Measurements from ENCODE around the gene GALNT18.

The GALNT18 gene

DNA sequence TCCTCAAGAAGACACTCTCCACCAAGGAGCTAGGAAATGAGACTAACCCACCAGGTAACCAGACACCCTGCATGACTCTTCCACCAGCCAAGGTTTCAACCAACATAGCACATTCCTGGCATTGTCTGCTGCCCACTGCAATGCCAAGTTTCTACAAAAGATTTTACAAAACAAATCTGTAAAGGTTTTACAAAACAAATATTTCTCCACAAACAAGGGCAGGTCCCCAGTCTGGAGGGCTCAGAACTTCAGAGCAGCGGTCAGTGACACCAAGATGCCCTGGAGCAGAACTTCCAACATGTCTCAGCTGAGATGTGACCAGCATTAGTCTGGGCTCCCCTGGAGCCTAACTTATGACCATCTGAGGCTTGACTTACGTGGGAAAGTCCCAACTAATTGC lies 14.0 kb downstream of the GALNT18 start:
- no peak overlapping the region for H3K27ac ChIP-seq (ENCODE audit: low read depth, low read length)
- H3K79me2 ChIP-seq (ENCODE audit: control insufficient read depth, insufficient read depth, low read length, unreplicated experiment) = no peaks in the 10 kb centered on the region
- H3K27me3 ChIP-seq (ENCODE audit: insufficient read depth, low read length) = peaks cover 9% of the 10 kb centered on the region; the same call in 1 of the 2 replicates
- peaks cover 12% of the 10 kb centered on the region for H3K4me1 ChIP-seq (ENCODE audit: control insufficient read depth, insufficient read depth, low read length, unreplicated experiment)
- H3K4me3 ChIP-seq (ENCODE audit: low read depth, low read length) = no peak overlapping the region
- H3K36me3 ChIP-seq (ENCODE audit: insufficient read depth, low read length) = no peaks in the 10 kb centered on the region
- H2AFZ ChIP-seq (ENCODE audit: low read length, unreplicated experiment) = no peak overlapping the region

DNA sequence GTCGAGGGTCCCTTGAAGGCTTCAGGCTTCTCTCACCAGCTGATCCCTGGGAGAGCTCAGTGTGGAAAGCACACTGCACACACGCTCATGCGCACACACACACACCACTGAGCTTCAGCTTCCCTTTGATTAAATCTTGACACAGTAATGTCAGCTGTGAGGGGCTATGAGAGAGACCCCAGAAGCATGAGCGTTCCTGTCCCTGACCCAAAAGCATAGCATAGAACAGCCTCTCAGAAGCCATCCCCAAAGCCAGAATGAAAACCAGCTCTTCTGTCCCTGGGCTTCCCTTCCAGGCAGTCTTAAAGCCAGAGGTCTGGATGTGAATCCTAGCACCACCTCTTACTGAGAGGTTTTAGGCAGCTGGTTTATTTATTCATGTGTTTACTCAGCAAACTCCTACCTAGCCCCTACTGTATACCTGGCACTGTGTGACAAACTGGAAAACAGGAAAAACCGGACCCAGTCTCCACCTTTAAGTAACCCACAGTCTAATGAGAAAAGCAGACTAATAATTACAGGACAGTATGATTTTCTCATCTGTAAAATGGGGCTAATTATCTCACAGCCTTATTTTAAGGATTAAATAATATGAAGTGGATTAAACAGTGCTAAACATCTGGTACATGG lies 15.9 kb downstream of the GALNT18 start:
- Histone ChIP-seq H2AFZ (ENCODE audit: low read length, unreplicated experiment) (no peak overlapping the region), H3K27ac (ENCODE audit: low read depth, low read length) (no peak overlapping the region), H3K4me1 (ENCODE audit: control insufficient read depth, insufficient read depth, low read length, unreplicated experiment) (peaks cover 12% of the 10 kb centered on the region), H3K27me3 (ENCODE audit: insufficient read depth, low read length) (peaks cover 4% of the 10 kb centered on the region; the same call in 1 of the 2 replicates), H3K4me3 (ENCODE audit: low read depth, low read length) (no peak overlapping the region), H3K79me2 (ENCODE audit: control insufficient read depth, insufficient read depth, low read length, unreplicated experiment) (no peaks in the 10 kb centered on the region), H3K36me3 (ENCODE audit: insufficient read depth, low read length) (no peaks in the 10 kb centered on the region)

DNA sequence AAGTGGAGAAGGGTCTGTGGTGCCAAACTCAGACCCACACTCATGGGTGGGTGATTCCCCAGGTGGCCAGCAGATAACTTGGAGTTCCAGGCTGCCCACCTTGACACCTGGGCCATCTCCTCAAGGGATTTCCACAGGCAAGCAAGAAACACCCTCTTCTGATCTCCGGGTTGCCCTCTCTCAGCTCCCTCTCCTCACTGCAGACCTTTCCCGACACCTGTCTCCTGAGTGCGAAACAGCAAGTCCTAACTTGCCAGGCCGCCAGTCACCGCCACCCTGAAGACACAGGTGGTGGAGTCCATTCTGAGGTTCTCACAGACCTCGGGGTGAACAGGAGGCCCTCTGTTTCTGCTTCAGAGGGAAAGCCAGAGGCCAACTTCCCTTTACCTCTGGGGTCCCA lies 16.6 kb downstream of the GALNT18 start:
- Histone ChIP-seq H3K27me3 (ENCODE audit: insufficient read depth, low read length) (peaks cover 4% of the 10 kb centered on the region; the same call in 1 of the 2 replicates), H3K4me1 (ENCODE audit: control insufficient read depth, insufficient read depth, low read length, unreplicated experiment) (peaks cover 12% of the 10 kb centered on the region), H3K27ac (ENCODE audit: low read depth, low read length) (no peak overlapping the region), H2AFZ (ENCODE audit: low read length, unreplicated experiment) (no peak overlapping the region), H3K36me3 (ENCODE audit: insufficient read depth, low read length) (no peaks in the 10 kb centered on the region), H3K4me3 (ENCODE audit: low read depth, low read length) (no peak overlapping the region), H3K79me2 (ENCODE audit: control insufficient read depth, insufficient read depth, low read length, unreplicated experiment) (no peaks in the 10 kb centered on the region)

DNA sequence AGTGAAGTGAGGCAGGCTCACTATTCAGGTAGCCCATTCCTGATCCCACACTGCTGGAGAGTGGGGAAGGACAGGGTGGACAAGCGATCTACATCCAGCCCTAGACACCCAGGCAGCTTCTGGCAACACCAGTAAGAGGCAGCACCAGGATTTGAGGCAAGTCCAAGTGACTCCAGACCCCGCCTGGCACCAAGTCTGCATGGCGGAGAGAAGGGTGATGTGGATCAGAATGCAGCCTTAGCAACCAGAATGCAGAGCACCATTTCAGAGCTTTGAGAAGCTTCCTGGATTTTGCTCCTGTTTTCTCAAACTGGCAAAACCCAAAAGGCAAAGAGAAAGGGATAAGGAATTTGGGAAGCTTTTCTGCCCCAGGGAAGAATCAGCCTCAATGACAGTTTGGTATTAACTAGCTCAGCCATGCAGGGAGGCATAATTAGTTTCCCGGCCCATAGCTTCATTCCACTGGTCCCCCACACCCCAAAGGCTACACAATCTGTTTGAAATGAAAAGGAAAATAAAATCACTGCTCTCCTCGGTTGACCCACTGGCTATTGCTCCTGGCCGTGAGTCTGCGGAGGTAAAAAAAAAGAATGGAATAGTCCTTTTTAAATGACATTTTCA lies 17.3 kb downstream of the GALNT18 start:
- H3K4me3 ChIP-seq (ENCODE audit: low read depth, low read length) = no peak overlapping the region
- peaks cover 4% of the 10 kb centered on the region; the same call in 1 of the 2 replicates for H3K27me3 ChIP-seq (ENCODE audit: insufficient read depth, low read length)
- H3K79me2 ChIP-seq (ENCODE audit: control insufficient read depth, insufficient read depth, low read length, unreplicated experiment) = no peaks in the 10 kb centered on the region

DNA sequence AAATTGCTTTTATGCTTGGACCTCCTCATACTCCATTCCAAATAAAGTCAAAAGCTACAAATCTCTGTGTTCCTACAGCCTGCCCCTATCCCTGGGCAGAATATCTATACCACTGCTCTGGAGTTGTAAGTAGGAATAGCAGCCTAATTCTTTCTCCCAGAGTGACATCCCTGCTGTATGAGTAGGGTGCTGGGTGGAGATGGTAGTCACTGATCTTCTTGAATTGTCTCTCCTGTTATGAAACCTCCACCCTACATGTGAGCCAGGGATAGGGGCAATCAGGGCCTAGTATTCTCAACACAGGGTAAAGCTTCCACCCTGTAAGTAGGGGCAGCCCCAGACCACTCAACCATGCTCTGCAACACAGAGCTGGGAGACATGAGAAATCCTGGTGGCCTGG lies 19.8 kb downstream of the GALNT18 start:
- Histone ChIP-seq H2AFZ (ENCODE audit: low read length, unreplicated experiment) (no peak overlapping the region), H3K4me3 (ENCODE audit: low read depth, low read length) (no peak overlapping the region), H3K27me3 (ENCODE audit: insufficient read depth, low read length) (peaks cover 4% of the 10 kb centered on the region; the same call in 1 of the 2 replicates), H3K4me1 (ENCODE audit: control insufficient read depth, insufficient read depth, low read length, unreplicated experiment) (no peaks in the 10 kb centered on the region), H3K27ac (ENCODE audit: low read depth, low read length) (no peak overlapping the region), H3K79me2 (ENCODE audit: control insufficient read depth, insufficient read depth, low read length, unreplicated experiment) (no peaks in the 10 kb centered on the region), H3K36me3 (ENCODE audit: insufficient read depth, low read length) (no peaks in the 10 kb centered on the region)

More for the DNA sequence above, 17.3 kb downstream of the GALNT18 start:
- Histone ChIP-seq H3K27ac (ENCODE audit: low read depth, low read length) (no peak overlapping the region), H3K4me1 (ENCODE audit: control insufficient read depth, insufficient read depth, low read length, unreplicated experiment) (peaks cover 12% of the 10 kb centered on the region), H2AFZ (ENCODE audit: low read length, unreplicated experiment) (no peak overlapping the region), H3K36me3 (ENCODE audit: insufficient read depth, low read length) (no peaks in the 10 kb centered on the region)

DNA sequence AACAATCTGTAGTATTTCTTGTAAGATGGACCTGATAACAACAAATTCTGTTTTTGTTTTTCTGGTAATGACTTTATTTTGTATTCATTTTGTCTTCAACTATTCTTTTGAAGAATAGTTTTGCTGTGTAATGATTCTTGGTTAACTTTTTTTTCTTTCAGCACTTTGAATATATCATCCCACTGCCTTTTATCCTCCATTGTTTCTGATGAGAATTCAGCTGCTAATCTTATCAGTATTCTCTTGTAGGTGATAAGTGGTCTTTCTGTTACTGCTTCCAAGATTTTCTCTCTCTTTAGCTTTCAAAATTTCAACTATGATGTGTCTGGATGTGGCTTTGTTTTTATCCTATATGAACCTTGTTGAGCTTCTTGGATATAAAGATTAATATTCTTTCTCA lies 21.5 kb downstream of the GALNT18 start:
- Histone ChIP-seq H3K36me3 (ENCODE audit: insufficient read depth, low read length) (no peaks in the 10 kb centered on the region), H3K27ac (ENCODE audit: low read depth, low read length) (no peak overlapping the region), H2AFZ (ENCODE audit: low read length, unreplicated experiment) (no peak overlapping the region), H3K4me3 (ENCODE audit: low read depth, low read length) (no peak overlapping the region), H3K79me2 (ENCODE audit: control insufficient read depth, insufficient read depth, low read length, unreplicated experiment) (no peaks in the 10 kb centered on the region), H3K27me3 (ENCODE audit: insufficient read depth, low read length) (no peaks in the 10 kb centered on the region), H3K4me1 (ENCODE audit: control insufficient read depth, insufficient read depth, low read length, unreplicated experiment) (no peaks in the 10 kb centered on the region)

DNA sequence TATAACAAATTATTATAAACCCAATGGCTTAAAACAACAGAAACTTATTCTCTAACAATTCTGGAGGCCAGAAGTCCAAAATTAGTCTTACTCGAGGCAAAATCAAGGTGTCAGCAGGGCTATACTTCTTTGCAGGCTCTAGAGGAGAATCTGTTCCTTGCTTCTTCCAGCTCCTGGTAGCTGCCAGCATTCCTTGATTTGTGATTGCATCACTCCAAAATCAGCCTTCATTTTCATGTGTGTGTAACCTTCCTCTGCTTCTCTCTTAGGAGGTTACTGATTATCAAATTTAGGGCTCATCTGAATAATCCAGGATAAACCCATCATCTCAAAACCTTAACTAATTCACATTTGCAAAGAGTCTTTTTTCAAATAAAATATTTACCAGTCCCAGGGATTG lies 23.6 kb downstream of the GALNT18 start:
- Histone ChIP-seq H3K4me3 (ENCODE audit: low read depth, low read length) (no peak overlapping the region), H2AFZ (ENCODE audit: low read length, unreplicated experiment) (no peak overlapping the region), H3K4me1 (ENCODE audit: control insufficient read depth, insufficient read depth, low read length, unreplicated experiment) (no peaks in the 10 kb centered on the region), H3K27ac (ENCODE audit: low read depth, low read length) (no peak overlapping the region), H3K27me3 (ENCODE audit: insufficient read depth, low read length) (no peaks in the 10 kb centered on the region), H3K36me3 (ENCODE audit: insufficient read depth, low read length) (no peaks in the 10 kb centered on the region), H3K79me2 (ENCODE audit: control insufficient read depth, insufficient read depth, low read length, unreplicated experiment) (no peaks in the 10 kb centered on the region)

DNA sequence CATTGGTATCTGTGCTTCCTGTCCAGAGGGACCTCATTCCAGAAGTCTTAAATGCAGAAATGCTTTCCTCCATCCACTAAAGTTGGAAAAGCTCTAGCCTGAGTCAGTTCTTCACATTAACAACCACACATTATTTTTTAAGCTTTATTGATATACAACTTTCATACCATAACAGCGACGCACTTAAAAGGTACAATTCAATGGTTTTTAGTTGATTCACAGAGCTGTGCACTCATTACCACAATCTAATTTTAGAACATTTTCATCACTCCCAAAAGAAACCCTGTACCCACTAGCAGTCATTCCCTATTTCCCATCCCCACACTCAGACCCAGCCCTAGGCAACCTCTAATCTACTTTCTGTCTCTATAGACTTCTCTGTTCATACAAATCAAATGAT lies 27.6 kb downstream of the GALNT18 start:
- H3K27me3 ChIP-seq (ENCODE audit: insufficient read depth, low read length) = no peaks in the 10 kb centered on the region; the same call in 1 of the 2 replicates
- H3K4me1 ChIP-seq (ENCODE audit: control insufficient read depth, insufficient read depth, low read length, unreplicated experiment) = no peaks in the 10 kb centered on the region
- H3K36me3 ChIP-seq (ENCODE audit: insufficient read depth, low read length) = no peaks in the 10 kb centered on the region
- no peak overlapping the region for H3K27ac ChIP-seq (ENCODE audit: low read depth, low read length)
- H3K4me3 ChIP-seq (ENCODE audit: low read depth, low read length) = no peak overlapping the region
- H2AFZ ChIP-seq (ENCODE audit: low read length, unreplicated experiment) = no peak overlapping the region
- no peaks in the 10 kb centered on the region for H3K79me2 ChIP-seq (ENCODE audit: control insufficient read depth, insufficient read depth, low read length, unreplicated experiment)

DNA sequence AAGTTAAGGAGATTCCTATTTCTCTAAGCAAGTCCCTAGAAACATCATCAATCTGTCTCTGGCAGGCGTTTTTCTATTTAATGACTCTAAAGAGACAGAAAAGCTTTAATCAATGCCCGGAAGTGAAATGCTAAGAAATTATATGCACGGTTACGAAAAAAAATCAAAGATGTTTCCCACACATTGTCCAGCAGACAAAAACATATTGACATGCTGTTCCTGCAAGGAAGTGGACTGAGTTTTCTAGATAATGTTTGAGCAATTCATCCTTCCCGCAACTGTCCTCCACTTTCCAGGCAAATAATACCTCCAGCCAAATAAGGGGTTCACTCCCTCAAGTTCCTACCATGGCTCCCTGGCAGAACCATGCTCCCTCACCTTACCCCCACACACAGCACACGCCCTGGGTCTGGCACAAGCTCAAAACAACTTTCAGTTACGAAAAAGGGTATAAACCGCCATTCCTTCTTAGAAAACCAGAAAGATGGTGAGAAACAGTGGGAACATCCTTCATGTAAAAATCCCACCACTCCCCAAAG lies 29.6 kb downstream of the GALNT18 start:
- no peaks in the 10 kb centered on the region for H3K79me2 ChIP-seq (ENCODE audit: control insufficient read depth, insufficient read depth, low read length, unreplicated experiment)
- no peaks in the 10 kb centered on the region; the same call in 1 of the 2 replicates for H3K27me3 ChIP-seq (ENCODE audit: insufficient read depth, low read length)

DNA sequence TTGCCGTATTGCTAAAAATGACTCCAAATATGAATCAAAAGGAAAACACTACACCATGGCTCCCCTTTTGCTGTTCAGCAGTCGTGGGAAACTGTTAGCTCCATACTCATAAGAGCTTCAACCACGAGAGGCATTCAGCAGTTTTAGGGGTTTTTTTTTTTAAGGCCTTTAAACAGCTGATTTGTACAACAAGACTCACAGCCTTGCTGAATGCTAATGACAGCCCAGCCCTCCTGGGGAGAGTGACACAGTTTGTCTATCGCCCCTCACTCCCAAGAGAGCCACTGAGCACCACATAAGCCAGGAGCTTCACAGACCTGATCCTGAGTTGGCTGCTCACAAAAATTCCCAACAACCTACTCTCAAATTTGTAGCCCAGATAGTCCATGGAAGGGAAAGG lies 32.4 kb downstream of the GALNT18 start:
- Histone ChIP-seq H2AFZ (ENCODE audit: low read length, unreplicated experiment) (no peak overlapping the region), H3K79me2 (ENCODE audit: control insufficient read depth, insufficient read depth, low read length, unreplicated experiment) (no peaks in the 10 kb centered on the region), H3K27ac (ENCODE audit: low read depth, low read length) (no peak overlapping the region), H3K36me3 (ENCODE audit: insufficient read depth, low read length) (no peaks in the 10 kb centered on the region), H3K27me3 (ENCODE audit: insufficient read depth, low read length) (no peaks in the 10 kb centered on the region; the same call in 1 of the 2 replicates), H3K4me3 (ENCODE audit: low read depth, low read length) (no peak overlapping the region), H3K4me1 (ENCODE audit: control insufficient read depth, insufficient read depth, low read length, unreplicated experiment) (peaks cover 10% of the 10 kb centered on the region)

More for the DNA sequence above, 29.6 kb downstream of the GALNT18 start:
- Histone ChIP-seq H3K27ac (ENCODE audit: low read depth, low read length) (no peak overlapping the region), H3K4me3 (ENCODE audit: low read depth, low read length) (no peak overlapping the region), H2AFZ (ENCODE audit: low read length, unreplicated experiment) (no peak overlapping the region), H3K36me3 (ENCODE audit: insufficient read depth, low read length) (no peaks in the 10 kb centered on the region), H3K4me1 (ENCODE audit: control insufficient read depth, insufficient read depth, low read length, unreplicated experiment) (no peaks in the 10 kb centered on the region)

DNA sequence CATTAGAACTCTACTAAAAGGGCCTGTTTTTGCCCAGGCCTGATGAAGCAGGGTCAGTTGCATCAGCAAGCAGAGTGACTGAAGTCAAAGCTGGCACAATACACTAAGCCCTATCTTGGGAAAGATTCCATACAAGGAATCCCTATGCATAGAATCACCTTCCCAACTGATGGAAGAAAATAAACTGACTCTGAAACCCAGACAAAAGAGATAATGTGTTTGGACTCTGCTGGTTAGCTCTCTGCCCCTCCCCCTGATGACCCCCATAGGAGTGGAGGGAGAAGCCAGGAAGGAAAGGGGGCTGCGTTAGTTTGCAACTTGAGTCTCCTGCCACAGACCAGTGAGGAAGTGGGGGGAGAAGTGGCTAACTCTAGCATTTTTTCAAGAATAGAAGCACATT lies 32.9 kb downstream of the GALNT18 start:
- Histone ChIP-seq H3K4me1 (ENCODE audit: control insufficient read depth, insufficient read depth, low read length, unreplicated experiment) (peaks cover 15% of the 10 kb centered on the region), H3K4me3 (ENCODE audit: low read depth, low read length) (no peak overlapping the region), H2AFZ (ENCODE audit: low read length, unreplicated experiment) (no peak overlapping the region), H3K36me3 (ENCODE audit: insufficient read depth, low read length) (no peaks in the 10 kb centered on the region), H3K79me2 (ENCODE audit: control insufficient read depth, insufficient read depth, low read length, unreplicated experiment) (no peaks in the 10 kb centered on the region), H3K27ac (ENCODE audit: low read depth, low read length) (no peak overlapping the region), H3K27me3 (ENCODE audit: insufficient read depth, low read length) (no peaks in the 10 kb centered on the region; the same call in 1 of the 2 replicates)
